ENCODE data around the gene WNT1.

Gene WNT1

DNA sequence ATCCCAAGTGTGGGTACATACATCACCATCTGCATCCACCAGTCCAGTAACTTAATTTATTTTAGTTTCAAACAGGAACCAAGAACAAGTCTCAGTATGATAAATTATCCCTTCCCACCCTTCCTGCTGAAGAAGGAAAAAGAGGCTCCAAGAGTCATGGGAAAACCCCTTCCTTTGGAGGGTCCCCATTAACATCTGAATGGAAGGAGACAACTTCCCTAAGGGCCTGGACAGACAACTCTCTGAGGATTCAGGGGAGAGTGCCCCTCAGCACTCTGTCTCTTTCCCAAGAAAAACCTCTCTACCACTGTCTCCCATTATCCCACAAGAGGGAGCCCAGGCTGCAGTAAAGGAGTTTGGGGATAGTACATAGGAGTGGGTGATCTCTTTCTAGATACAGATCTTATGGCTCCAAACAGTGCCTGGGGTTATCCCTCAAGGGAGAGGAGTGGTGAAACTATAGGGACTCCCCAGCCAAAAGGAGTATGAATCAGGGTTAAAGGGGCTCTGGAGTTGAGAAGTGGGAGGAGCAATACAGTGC, 12.8 kb upstream of the WNT1 start:
- DNase-seq: peak; percentile 18

GRCh38 chr12:48966177-48966895, 11.8 kb upstream of the WNT1 start:
- no peak for DNase-seq

GRCh38 chr12:48967991-48968390, 10.1 kb upstream of the WNT1 start:
- DNase-seq: no peak

GRCh38 chr12:48968467-48968866, 9.7 kb upstream of the WNT1 start:
- DNase-seq: no peak

GRCh38 chr12:48969160-48969771, 8.9 kb upstream of the WNT1 start:
- DNase-seq: no peak

DNA sequence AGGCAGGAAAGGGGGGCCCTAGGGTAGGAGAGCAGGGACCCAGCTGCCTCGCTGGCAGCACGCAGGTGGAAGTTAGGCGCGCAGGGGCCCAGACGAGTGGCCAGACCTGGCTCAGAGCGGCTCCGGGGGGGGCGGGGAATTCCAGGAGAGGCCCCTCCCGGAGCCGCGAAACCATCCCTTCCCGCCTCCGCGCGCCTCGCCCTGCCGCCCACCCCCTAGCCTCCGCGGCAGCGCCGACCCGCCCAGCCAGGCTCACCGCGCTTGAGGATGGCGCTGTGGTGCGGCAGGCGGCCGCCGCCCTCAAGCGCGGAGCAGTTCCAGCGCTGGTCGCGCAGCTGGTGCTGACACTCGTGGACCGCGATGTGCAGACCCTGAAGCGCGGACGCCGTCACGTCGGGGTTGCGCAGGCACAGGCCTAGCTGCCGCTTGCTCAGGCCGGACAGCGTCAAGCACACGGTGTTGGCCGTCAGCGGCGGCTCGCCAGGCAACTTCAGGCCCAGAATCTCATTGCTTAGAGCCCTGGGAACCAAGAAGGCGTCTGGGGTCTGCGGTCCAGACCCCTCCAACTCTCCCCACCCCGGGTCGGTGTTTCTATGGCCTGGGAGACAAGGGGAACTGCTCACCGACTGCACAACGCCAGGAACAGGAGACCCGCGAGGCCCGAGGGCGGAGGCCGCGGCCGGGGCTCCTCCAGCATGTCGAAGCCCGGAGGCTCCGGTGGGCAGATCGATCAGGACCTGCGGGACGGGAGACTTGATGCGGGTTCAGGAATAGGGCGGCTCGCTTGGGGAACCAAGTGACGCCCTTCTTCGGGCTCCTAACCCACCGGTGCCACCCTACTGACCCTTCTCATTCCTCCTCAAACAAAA, 8.1 kb upstream of the WNT1 start:
- DNase-seq: no peak

DNA sequence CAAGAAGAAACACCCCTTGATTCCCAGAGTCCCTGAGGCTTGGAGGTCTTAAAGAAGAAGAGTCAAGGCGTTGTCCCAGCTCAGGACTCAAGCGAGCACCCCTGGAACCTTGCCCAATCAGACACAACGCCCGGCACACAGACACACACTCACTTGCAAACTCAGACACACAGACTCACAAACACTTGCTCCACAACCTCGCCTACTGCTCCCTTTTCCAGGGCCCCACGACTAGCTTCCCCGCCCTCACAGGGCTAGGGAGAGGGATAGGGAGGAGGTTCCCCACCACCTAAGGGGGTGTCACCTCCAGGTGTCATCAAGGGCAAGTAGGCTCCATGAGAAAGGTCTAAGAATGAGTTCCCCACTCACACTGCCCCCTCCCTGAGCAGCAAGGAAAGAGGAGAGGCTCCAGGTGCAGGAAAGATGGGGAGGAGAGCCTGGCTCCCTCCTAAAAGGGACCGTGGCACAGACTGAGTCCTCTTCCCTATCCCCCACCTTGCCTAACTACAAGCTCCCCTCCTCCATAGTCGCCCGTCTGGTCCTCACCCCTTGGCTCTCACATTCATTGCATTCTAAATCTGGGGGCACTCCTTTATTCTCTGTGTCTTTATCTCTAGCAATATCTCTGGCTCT, 7.3 kb upstream of the WNT1 start:
- no peak for DNase-seq

DNA sequence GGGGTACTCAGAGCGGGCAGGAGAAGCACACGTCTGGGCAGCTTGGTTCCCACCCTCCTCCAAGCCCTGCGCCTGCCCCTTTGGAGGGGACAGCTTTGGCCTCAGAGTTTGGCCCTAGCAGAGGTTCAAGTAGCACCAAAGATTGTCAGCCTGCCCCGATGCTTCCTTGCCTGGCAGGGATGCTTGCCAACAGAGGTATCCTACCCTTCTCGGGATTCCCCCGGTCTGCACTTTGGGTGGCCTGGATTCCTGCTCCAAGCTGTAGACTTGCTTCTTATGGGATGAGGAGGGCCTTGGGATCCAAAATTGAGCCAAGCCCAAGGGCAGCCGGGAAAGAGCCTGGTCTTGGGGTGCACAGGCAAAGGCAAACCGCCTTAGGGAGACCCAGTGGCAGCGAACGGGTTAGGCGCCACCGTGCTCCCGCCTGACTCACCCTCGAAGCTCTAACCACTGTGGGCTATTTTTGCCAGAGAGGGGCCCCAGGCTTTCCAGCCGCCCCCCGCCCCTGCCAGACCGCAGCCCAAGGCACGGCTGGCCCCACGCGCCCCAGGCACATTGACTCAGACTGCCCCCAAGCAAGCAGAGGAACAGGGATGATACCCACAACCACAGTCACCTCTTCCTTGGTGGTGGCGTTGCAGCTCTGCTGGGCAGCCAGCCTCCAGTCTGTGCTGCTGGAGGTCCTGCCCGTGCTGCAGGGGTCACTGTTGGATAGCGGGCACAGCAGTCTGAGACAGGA, 5.7 kb upstream of the WNT1 start:
- DNase-seq: no peak

- no peak for DNase-seq
Measured at GRCh38 chr12:48972952-48973483, 5.1 kb upstream of the WNT1 start.

DNA sequence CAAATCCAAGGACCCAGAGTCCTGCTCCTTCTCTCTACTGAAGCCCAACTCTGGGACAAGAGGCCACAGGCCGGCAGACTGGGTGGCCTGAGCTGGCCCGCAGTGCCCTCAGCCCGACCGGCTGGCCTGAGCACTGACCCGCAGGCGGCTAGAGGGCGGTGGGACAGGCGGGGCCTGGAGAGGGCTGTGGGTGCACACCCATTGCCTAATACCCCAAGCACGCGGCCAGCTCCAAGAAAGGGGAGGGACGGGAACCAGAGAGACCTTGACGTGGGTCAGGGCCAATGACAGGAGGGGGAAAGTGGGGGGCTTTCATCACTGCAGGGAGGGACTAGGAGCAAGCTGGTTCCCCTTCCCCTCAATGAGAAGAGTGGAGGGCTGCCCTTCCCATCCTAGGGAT, 4.6 kb upstream of the WNT1 start:
- DNase-seq: no peak

GRCh38 chr12:48973941-48974673, 4.0 kb upstream of the WNT1 start:
- peak; percentile 27 for DNase-seq

GRCh38 chr12:48977290-48978281, 536 bp upstream of the WNT1 start:
- peak; percentile 39 for DNase-seq

DNA sequence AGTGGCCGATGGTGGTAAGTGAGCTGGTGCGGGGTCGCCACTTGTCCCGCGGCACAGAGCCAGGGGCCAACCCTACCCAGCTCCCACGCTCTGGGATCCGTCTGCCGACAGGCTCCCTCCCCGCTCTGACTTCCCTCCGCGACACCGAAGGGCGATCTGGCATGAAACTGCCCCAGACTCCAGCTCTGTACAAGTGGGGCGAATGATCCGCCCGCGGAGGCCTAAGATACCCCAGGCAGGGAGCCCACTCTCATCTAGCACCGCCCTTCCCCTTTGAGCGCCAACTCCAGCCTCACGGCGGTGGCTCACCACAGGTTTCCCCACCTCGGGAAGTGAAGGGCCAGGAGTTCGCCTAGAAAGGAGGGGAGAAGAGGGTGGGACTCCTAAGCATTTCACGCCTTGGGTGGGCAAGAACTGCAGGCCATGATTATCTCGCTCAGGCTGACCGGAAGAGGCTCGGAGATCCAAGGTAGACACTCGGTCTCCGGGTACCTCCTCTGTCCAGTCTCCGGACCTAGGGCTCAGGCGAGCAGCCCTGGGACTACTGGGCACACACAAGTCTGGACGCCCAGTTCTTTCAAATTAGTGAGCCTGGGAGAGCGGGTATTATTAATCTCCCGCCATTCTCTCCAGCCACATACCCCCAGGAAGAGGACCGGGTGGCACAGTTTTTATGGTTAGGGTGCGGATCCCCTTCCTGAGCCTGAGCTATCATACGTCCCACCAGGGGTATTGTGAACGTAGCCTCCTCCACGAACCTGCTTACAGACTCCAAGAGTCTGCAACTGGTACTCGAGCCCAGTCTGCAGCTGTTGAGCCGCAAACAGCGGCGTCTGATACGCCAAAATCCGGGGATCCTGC, 849 bp downstream of the WNT1 start:
- no peak for DNase-seq

- DNase-seq: no peak
Measured at GRCh38 chr12:48979602-48980388, 1.7 kb downstream of the WNT1 start.

- DNase-seq: no peak
Measured at GRCh38 chr12:48980389-48980952, 2.3 kb downstream of the WNT1 start.

- no peak for DNase-seq
Measured at GRCh38 chr12:48980953-48981756, 3.0 kb downstream of the WNT1 start.

- no peak for DNase-seq
Measured at GRCh38 chr12:48981757-48982157, 3.6 kb downstream of the WNT1 start.
